Neural cell (in vitro differentiated cells): Measurements from ENCODE around the gene PIEZO1. TPM values are rescaled to one million over a fixed set of nuclear protein-coding genes. Genes with fewer than 3 reads are reported as not detected.

ENCODE experiments used
- H2AFZ ChIP-seq: fragments of 200-600, 300-800 bp; sonication (generic), shearing (Covaris generic); 2 replicates; pipeline ENCODE4 v1.6.0; 2014; ENCODE audit warnings: low read depth, mild to moderate bottlenecking, antibody characterized with exemption, low read length, moderate library complexity
- H3F3A ChIP-seq: fragments of 200-600 bp; shearing (Covaris generic); 2 replicates; pipeline ENCODE4 v1.6.1; 2016; ENCODE audit warnings: mild to moderate bottlenecking, moderate library complexity, mixed read lengths, antibody characterized with exemption, low read length; ENCODE audit not compliant: insufficient read depth, poor library complexity, severe bottlenecking
- H3K27ac ChIP-seq: fragments of 200-600, 300-800 bp; sonication (generic), shearing (Covaris generic); 2 replicates; pipeline ENCODE4 v1.5.1; 2014; ENCODE audit warnings: mild to moderate bottlenecking, low read length, moderate library complexity
- H3K27me3 ChIP-seq: fragments of 300-800, 200-600 bp; sonication (generic), shearing (Covaris generic); 2 replicates; pipeline ENCODE4 v1.6.0; 2014; ENCODE audit warnings: mild to moderate bottlenecking, low read depth, low read length, moderate library complexity; ENCODE audit not compliant: insufficient read depth
- H3K36me3 ChIP-seq: fragments of 300-800, 200-600 bp; sonication (generic), shearing (Covaris generic); 2 replicates; pipeline ENCODE4 v1.5.1; 2014; ENCODE audit warnings: mild to moderate bottlenecking, antibody characterized with exemption, low read length, moderate library complexity; ENCODE audit not compliant: insufficient read depth
- H3K4me2 ChIP-seq: fragments of 300-800, 200-600 bp; sonication (generic), shearing (Covaris generic); 2 replicates; pipeline ENCODE4 v1.6.0; 2014; ENCODE audit warnings: mild to moderate bottlenecking, low read length
- H3K4me3 ChIP-seq: fragments of 300-800, 200-600 bp; sonication (generic), shearing (Covaris generic); 2 replicates; pipeline ENCODE4 v1.5.1; 2014; ENCODE audit warnings: mild to moderate bottlenecking, low read length, moderate library complexity
- H3K79me2 ChIP-seq: fragments of 200-600 bp; shearing (Covaris generic); replicated peaks from 2 replicates; pipeline ENCODE4 v1.6.0; 2014; ENCODE audit warnings: mild to moderate bottlenecking, low read length, moderate library complexity; ENCODE audit not compliant: insufficient read depth
- H3K9ac ChIP-seq: fragments of 300-800, 200-600 bp; sonication (generic), shearing (Covaris generic); 2 replicates; pipeline ENCODE4 v1.6.1; 2016; ENCODE audit warnings: mild to moderate bottlenecking, low read length, mixed read lengths
- H3K9me2 ChIP-seq: fragments of 200-600 bp; shearing (Covaris generic); 2 replicates; pipeline ENCODE4 v1.6.1; 2016; ENCODE audit warnings: mild to moderate bottlenecking, low read length, mixed read lengths; ENCODE audit not compliant: insufficient read depth
- H3K9me3 ChIP-seq: fragments of 200-600, 300-800 bp; sonication (generic), shearing (Covaris generic); 2 replicates; pipeline ENCODE4 v1.6.1; 2016; ENCODE audit warnings: mild to moderate bottlenecking, mixed run types, low read length, moderate library complexity, mixed read lengths
- H4K20me1 ChIP-seq: fragments of 200-600 bp; shearing (Covaris generic); 2 replicates; pipeline ENCODE4 v1.6.1; 2016; ENCODE audit warnings: mild to moderate bottlenecking, mixed run types; ENCODE audit not compliant: insufficient read depth
- EP300 ChIP-seq: fragments of 450-650 bp; conservative IDR thresholded peaks from 2 replicates; pipeline ENCODE4 v1.6.1; 2014; ENCODE audit warnings: antibody characterized with exemption, mild to moderate bottlenecking, moderate library complexity; ENCODE audit not compliant: poor library complexity, severe bottlenecking
- EZH2 ChIP-seq: fragments of 200-600, 300-800 bp; shearing (Covaris generic), sonication (generic); IDR thresholded peaks from 2 replicates; pipeline ENCODE4 v1.6.1; 2014; ENCODE audit warnings: antibody characterized with exemption, low read length, borderline replicate concordance, mild to moderate bottlenecking; ENCODE audit not compliant: insufficient read depth, poor library complexity, severe bottlenecking
- MXI1 ChIP-seq: fragments of 450-650 bp; conservative IDR thresholded peaks from 2 replicates; pipeline ENCODE4 v1.6.1; 2014; ENCODE audit warnings: antibody characterized with exemption, mild to moderate bottlenecking; ENCODE audit not compliant: poor library complexity, severe bottlenecking
- POLR2AphosphoS5 ChIP-seq: IDR thresholded peaks from 2 replicates; pipeline ENCODE4 v1.6.1; 2012
- RAD21 ChIP-seq: fragments of 450-650 bp; conservative IDR thresholded peaks from 2 replicates; pipeline ENCODE4 v1.6.1; 2014; ENCODE audit warnings: antibody characterized with exemption, mild to moderate bottlenecking, moderate library complexity
- SMC3 ChIP-seq: fragments of 450-650 bp; conservative IDR thresholded peaks from 2 replicates; pipeline ENCODE4 v1.6.1; 2014; ENCODE audit warnings: antibody characterized with exemption, mild to moderate bottlenecking, moderate library complexity; ENCODE audit not compliant: poor library complexity
- TAF1 ChIP-seq: IDR thresholded peaks from 2 replicates; pipeline ENCODE4 v1.6.1; 2012; ENCODE audit warnings: low read depth
- polyA plus RNA-seq: library from polyadenylated mRNA; depleted of rRNA; stranded (reverse); fragments of >200 nt; gene quantifications from 2 replicates; pipeline ENCODE4 v1.2.3, GENCODE V29; 2014
- TF ChIP-seq, protein P1 (sequence below): fragments of 450-650 bp; IDR thresholded peaks from 2 replicates; pipeline ENCODE4 v1.5.1; 2014; ENCODE audit warnings: antibody characterized with exemption, mild to moderate bottlenecking, moderate library complexity; ENCODE audit not compliant: poor library complexity, severe bottlenecking
- TF ChIP-seq, protein P2 (sequence below): IDR thresholded peaks from 2 replicates; pipeline ENCODE4 v1.6.1; 2012; ENCODE audit warnings: borderline replicate concordance

PIEZO1 gene
- polyA plus RNA-seq, 1 donor from 2014 or later, result not detected

DNA sequence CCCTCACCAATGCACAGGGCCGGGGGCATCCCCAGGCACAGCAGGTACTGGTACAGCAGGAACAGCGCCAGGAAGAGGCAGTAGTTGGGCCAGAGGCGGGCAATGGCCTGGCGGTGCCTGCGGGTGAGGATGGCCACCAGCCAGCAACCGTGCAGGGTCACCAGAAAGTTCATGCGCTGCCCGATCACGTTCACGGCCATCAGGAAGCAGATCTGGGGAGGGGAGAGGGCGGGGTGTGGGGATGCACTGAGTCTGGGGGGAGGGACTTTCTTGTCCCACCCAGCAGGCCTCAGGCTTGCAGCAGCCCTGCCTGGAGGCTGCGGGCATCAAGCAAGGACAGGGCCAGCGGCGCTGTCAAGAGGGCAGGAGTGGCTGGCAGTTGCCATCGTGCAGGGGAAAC, 53.3 kb downstream of the PIEZO1 start:
- Histone ChIP-seq H3K36me3 (no peaks in the 10 kb centered on the region), H2AFZ (no peak overlapping the region), H3K9me2 (no peaks in the 10 kb centered on the region), H3K9me3 (no peaks in the 10 kb centered on the region), H3K79me2 (no peaks in the 10 kb centered on the region), H3F3A (no peaks in the 10 kb centered on the region), H3K4me3 (no peak overlapping the region), H3K4me2 (no peak overlapping the region), H3K27ac (no peak overlapping the region), H3K9ac (no peak overlapping the region), H4K20me1 (no peaks in the 10 kb centered on the region), H3K27me3 (no peaks in the 10 kb centered on the region)
- TF ChIP-seq, protein P1, sequence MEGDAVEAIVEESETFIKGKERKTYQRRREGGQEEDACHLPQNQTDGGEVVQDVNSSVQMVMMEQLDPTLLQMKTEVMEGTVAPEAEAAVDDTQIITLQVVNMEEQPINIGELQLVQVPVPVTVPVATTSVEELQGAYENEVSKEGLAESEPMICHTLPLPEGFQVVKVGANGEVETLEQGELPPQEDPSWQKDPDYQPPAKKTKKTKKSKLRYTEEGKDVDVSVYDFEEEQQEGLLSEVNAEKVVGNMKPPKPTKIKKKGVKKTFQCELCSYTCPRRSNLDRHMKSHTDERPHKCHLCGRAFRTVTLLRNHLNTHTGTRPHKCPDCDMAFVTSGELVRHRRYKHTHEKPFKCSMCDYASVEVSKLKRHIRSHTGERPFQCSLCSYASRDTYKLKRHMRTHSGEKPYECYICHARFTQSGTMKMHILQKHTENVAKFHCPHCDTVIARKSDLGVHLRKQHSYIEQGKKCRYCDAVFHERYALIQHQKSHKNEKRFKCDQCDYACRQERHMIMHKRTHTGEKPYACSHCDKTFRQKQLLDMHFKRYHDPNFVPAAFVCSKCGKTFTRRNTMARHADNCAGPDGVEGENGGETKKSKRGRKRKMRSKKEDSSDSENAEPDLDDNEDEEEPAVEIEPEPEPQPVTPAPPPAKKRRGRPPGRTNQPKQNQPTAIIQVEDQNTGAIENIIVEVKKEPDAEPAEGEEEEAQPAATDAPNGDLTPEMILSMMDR, result no peak
- no peak for TF ChIP-seq SMC3
- no peak for TF ChIP-seq POLR2AphosphoS5
- TF ChIP-seq EZH2, result no peak
- TF ChIP-seq, protein P2, sequence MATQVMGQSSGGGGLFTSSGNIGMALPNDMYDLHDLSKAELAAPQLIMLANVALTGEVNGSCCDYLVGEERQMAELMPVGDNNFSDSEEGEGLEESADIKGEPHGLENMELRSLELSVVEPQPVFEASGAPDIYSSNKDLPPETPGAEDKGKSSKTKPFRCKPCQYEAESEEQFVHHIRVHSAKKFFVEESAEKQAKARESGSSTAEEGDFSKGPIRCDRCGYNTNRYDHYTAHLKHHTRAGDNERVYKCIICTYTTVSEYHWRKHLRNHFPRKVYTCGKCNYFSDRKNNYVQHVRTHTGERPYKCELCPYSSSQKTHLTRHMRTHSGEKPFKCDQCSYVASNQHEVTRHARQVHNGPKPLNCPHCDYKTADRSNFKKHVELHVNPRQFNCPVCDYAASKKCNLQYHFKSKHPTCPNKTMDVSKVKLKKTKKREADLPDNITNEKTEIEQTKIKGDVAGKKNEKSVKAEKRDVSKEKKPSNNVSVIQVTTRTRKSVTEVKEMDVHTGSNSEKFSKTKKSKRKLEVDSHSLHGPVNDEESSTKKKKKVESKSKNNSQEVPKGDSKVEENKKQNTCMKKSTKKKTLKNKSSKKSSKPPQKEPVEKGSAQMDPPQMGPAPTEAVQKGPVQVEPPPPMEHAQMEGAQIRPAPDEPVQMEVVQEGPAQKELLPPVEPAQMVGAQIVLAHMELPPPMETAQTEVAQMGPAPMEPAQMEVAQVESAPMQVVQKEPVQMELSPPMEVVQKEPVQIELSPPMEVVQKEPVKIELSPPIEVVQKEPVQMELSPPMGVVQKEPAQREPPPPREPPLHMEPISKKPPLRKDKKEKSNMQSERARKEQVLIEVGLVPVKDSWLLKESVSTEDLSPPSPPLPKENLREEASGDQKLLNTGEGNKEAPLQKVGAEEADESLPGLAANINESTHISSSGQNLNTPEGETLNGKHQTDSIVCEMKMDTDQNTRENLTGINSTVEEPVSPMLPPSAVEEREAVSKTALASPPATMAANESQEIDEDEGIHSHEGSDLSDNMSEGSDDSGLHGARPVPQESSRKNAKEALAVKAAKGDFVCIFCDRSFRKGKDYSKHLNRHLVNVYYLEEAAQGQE, result no peak

DNA sequence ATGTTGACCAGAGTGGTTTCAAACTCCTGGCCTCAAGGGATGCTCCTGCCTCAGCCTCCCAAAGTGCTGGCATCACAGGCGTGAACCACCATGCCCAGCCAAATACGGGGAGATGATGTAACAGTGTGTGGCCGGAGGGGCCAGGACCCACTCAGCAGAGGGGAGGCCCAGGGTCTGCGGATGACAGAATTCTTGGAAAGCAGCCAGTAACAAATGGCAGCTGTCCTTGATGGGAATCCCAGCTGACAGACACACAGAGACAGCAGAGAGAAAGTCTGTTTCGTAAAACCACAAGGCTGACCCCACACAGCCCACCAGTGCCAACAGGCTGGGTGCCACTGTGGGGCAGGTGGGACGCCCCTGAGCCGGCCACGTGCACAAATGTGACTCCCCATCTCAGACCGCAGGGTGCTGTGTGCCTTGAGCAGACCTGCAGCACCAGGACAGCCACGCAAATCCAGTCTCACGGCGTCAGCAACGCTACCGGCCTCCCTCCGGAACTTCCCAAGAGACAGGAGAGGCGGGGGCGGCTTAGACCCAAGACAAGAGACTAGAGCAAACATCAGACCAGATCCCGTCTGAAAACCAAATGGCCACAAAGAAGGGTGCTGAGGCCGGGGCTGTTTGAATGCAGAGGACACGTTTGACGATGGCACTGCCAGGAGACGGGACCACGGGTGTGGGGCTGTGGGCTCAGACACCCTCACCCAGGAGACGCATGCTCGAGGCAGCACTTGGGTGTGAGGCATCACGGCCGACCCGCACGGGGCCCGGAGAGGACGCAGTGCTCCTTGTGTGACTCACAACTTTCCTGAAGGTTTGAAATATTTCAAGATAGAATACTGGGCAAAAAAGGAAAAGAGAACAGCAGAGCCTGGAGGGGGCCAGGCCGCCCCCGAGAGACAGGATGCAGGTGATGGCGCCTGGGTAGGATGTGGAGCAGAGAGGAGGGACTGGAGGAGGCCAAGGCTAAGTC, 54.1 kb downstream of the PIEZO1 start:
- Histone ChIP-seq H3F3A (no peaks in the 10 kb centered on the region), H3K4me3 (no peak overlapping the region), H3K36me3 (no peaks in the 10 kb centered on the region), H2AFZ (no peak overlapping the region), H4K20me1 (no peaks in the 10 kb centered on the region), H3K9ac (no peak overlapping the region), H3K4me2 (no peak overlapping the region), H3K9me3 (no peaks in the 10 kb centered on the region), H3K27ac (no peak overlapping the region), H3K79me2 (no peaks in the 10 kb centered on the region), H3K9me2 (no peaks in the 10 kb centered on the region), H3K27me3 (no peaks in the 10 kb centered on the region)
- TF ChIP-seq RAD21 (no peak), MXI1 (no peak), SMC3 (no peak), TAF1 (no peak), POLR2AphosphoS5 (no peak), EP300 (no peak), EZH2 (no peak)
- TF ChIP-seq, protein P1, result no peak
- TF ChIP-seq, protein P2, result no peak
